GM12878 (cell line): ENCODE measurements around the gene C6orf62. TPM values are rescaled to one million over a fixed set of nuclear protein-coding genes. Genes with fewer than 3 reads are reported as not detected.
A peak's percentile ranks its signal among the peaks of the same experiment; 100 is the strongest.

Source experiments
- CBFB ChIP-seq: IDR thresholded peaks from 2 replicates; pipeline ENCODE4 v1.6.1; 2016; ENCODE audit warnings: antibody characterized with exemption, low read depth
- CHD1 ChIP-seq: IDR thresholded peaks from 2 replicates; pipeline ENCODE4 v1.6.1; 2012; ENCODE audit warnings: low read depth, low read length, improper control_type of control experiment
- E2F8 ChIP-seq: fragments of 450-650 bp; IDR thresholded peaks from 2 replicates; pipeline ENCODE4 v1.6.1; 2018; ENCODE audit warnings: mild to moderate bottlenecking, low read depth, moderate library complexity; ENCODE audit not compliant: partially characterized antibody
- ESRRA ChIP-seq: IDR thresholded peaks from 2 replicates; pipeline ENCODE4 v1.6.1; 2012; ENCODE audit warnings: mild to moderate bottlenecking, low read length, improper control_type of control experiment
- EZH2 ChIP-seq: IDR thresholded peaks from 2 replicates; pipeline ENCODE4 v1.6.1; 2012; ENCODE audit warnings: low read depth, mild to moderate bottlenecking, control low read depth, inconsistent platforms, low read length, borderline replicate concordance; ENCODE audit not compliant: control insufficient read depth
- GABPA ChIP-seq: IDR thresholded peaks from 2 replicates; pipeline ENCODE4 v1.6.1; 2014; ENCODE audit warnings: antibody characterized with exemption, low read depth, mild to moderate bottlenecking, inconsistent platforms
- IKZF1 ChIP-seq: fragments of 450-650 bp; conservative IDR thresholded peaks from 2 replicates; pipeline ENCODE4 v1.6.1; 2017; ENCODE audit warnings: antibody characterized with exemption, mild to moderate bottlenecking
- IKZF2 ChIP-seq, 2 experiments: fragments of 450-650 bp; IDR thresholded peaks; 2 replicates each; pipeline ENCODE4 v1.6.1; 2017; ENCODE audit warnings: mild to moderate bottlenecking in 2 of 2, moderate library complexity in 2 of 2
- IRF4 ChIP-seq: IDR thresholded peaks from 2 replicates; pipeline ENCODE4 v1.6.1; 2011; ENCODE audit warnings: low read depth, low read length
- KAT2A ChIP-seq: conservative IDR thresholded peaks from 2 replicates; pipeline ENCODE4 v1.6.1; 2011; ENCODE audit warnings: low read depth, low read length; ENCODE audit not compliant: control insufficient read depth
- KDM1A ChIP-seq: fragments of 200-600 bp; sonication (generic); IDR thresholded peaks from 2 replicates; pipeline ENCODE4 v1.6.1; 2016; ENCODE audit warnings: borderline replicate concordance
- KLF5 ChIP-seq: fragments of 450-650 bp; IDR thresholded peaks from 2 replicates; pipeline ENCODE4 v1.6.1; 2014; ENCODE audit warnings: mild to moderate bottlenecking; ENCODE audit not compliant: partially characterized antibody
- LARP7 ChIP-seq: fragments of 450-650 bp; IDR thresholded peaks from 2 replicates; pipeline ENCODE4 v1.6.1; 2017; ENCODE audit warnings: mild to moderate bottlenecking
- NFIC ChIP-seq: IDR thresholded peaks from 2 replicates; pipeline ENCODE4 v1.6.1; 2012; ENCODE audit warnings: low read depth, mild to moderate bottlenecking, inconsistent platforms, low read length, moderate library complexity
- NFYA ChIP-seq: IDR thresholded peaks from 2 replicates; pipeline ENCODE4 v1.6.1; 2011; ENCODE audit warnings: low read depth, mild to moderate bottlenecking, low read length, improper control_type of control experiment, borderline replicate concordance
- NR2C1 ChIP-seq: fragments of 450-650 bp; IDR thresholded peaks from 2 replicates; pipeline ENCODE4 v1.6.1; 2017; ENCODE audit warnings: antibody characterized with exemption, mild to moderate bottlenecking, moderate library complexity
- NR2F1 ChIP-seq: fragments of 450-650 bp; conservative IDR thresholded peaks from 2 replicates; pipeline ENCODE4 v1.6.1; 2017; ENCODE audit warnings: mild to moderate bottlenecking
- PML ChIP-seq: IDR thresholded peaks from 2 replicates; pipeline ENCODE4 v1.6.1; 2012; ENCODE audit warnings: low read length, inconsistent platforms
- POU2F2 ChIP-seq: IDR thresholded peaks from 3 replicates; pipeline ENCODE4 v1.6.1; 2011; ENCODE audit warnings: low read depth, mild to moderate bottlenecking, low read length, borderline replicate concordance
- PRDM15 ChIP-seq: fragments of 450-650 bp; formaldehyde crosslinking; IDR thresholded peaks from 2 replicates; pipeline ENCODE4 v1.4.0; 2020; ENCODE audit warnings: mild to moderate bottlenecking, moderate library complexity
- SMAD5 ChIP-seq: IDR thresholded peaks from 2 replicates; pipeline ENCODE4 v1.6.1; 2016; ENCODE audit warnings: antibody characterized with exemption, low read depth
- SMARCA5 ChIP-seq: fragments of 450-650 bp; IDR thresholded peaks from 2 replicates; pipeline ENCODE4 v1.6.1; 2017; ENCODE audit warnings: mild to moderate bottlenecking
- SP1 ChIP-seq: IDR thresholded peaks from one replicate; pipeline ENCODE4 v1.6.1; 2011; ENCODE audit warnings: low read depth, low read length
- TCF3 ChIP-seq: IDR thresholded peaks from 2 replicates; pipeline ENCODE4 v1.6.1; 2012; ENCODE audit warnings: low read depth, mild to moderate bottlenecking, low read length, borderline replicate concordance; ENCODE audit not compliant: insufficient read depth
- polyA plus RNA-seq, 11 experiments: library from polyadenylated mRNA; depleted of rRNA in 4 of 11; unstranded in 6 of 11; stranded (reverse) in 5 of 11; fragments of >200 nt; fragmentation: Nextera tagmentation in 4 of 11; fragmentation: Illumina TruSeq in 1 of 11; extraction: Ambion mirVana in 4 of 11; extraction: Trizol in 1 of 11; gene quantifications; 1 replicate in 1 of 11; 2 replicates in 10 of 11; pipeline versions ENCODE4 v1.2.1 to v1.2.3, GENCODE V29; 2011 to 2016; ENCODE audit warnings: inconsistent platforms in 2 of 11, missing spikeins in 2 of 11, low read depth in 1 of 11
- total RNA-seq, 4 experiments: library from RNA; depleted of rRNA in 3 of 4; stranded (reverse); fragments of >200 nt in 3 of 4; fragmentation: Illumina TruSeq in 1 of 4; extraction: Trizol in 1 of 4; gene quantifications; 2 replicates each; pipeline versions ENCODE4 v1.2.1 to v1.2.3, GENCODE V29; 2013 to 2021

The C6orf62 gene
- total and polyA plus RNA-seq, 10 of the 15 experiments (the other 5 are each of a cell fraction or from before 2014, with no cell fraction given): 55.6 to 565 (median 126) TPM

- 0 out of 3 replicates have a peak, but pooled peaks have one; percentile 4 for TF ChIP-seq POU2F2
- peak; percentile 88 for TF ChIP-seq IRF4
- TF ChIP-seq CHD1: 0 out of 2 replicates have a peak, but pooled peaks have one; percentile 23
- TF ChIP-seq E2F8: no peak
- TF ChIP-seq TCF3: no peak
- no peak for TF ChIP-seq NR2F1
- peak; percentile 23 for TF ChIP-seq SP1
- no peak for TF ChIP-seq SMARCA5
- TF ChIP-seq GABPA: no peak; the same call in 1 of the 2 replicates
- no peak for TF ChIP-seq KLF5
- TF ChIP-seq NFIC: peak; percentile 85
- peak; percentile 72; the same call in 1 of the 2 replicates for TF ChIP-seq PML
- TF ChIP-seq LARP7: no peak
- TF ChIP-seq SMAD5: no peak
- no peak for TF ChIP-seq PRDM15 (CRISPR knock-in tag)
- TF ChIP-seq IKZF1: peak; percentile 60
- TF ChIP-seq NR2C1: no peak
- TF ChIP-seq NFYA: no peak
- TF ChIP-seq CBFB: no peak
- no peak for TF ChIP-seq KDM1A
- TF ChIP-seq EZH2: no peak
- no peak for TF ChIP-seq ESRRA
- TF ChIP-seq KAT2A: no peak
- TF ChIP-seq IKZF2 (IDR thresholded peaks at IDR 0.05): peak; percentile 74 to 75
These were observed 24.4 kb upstream of the C6orf62 start (continued) for GRCh38 chr6:24743265-24743943.
